HG02885 (cell line): ENCODE measurements around the gene FRMD1.

Experiments used
- ATAC-seq: cut with Tn5 transposase; IDR thresholded peaks from one replicate; pipeline ENCODE4 v1.9.1; 2021; ENCODE audit warnings: mild to moderate bottlenecking; ENCODE audit not compliant: unreplicated experiment, poor library complexity

FRMD1 gene

DNA sequence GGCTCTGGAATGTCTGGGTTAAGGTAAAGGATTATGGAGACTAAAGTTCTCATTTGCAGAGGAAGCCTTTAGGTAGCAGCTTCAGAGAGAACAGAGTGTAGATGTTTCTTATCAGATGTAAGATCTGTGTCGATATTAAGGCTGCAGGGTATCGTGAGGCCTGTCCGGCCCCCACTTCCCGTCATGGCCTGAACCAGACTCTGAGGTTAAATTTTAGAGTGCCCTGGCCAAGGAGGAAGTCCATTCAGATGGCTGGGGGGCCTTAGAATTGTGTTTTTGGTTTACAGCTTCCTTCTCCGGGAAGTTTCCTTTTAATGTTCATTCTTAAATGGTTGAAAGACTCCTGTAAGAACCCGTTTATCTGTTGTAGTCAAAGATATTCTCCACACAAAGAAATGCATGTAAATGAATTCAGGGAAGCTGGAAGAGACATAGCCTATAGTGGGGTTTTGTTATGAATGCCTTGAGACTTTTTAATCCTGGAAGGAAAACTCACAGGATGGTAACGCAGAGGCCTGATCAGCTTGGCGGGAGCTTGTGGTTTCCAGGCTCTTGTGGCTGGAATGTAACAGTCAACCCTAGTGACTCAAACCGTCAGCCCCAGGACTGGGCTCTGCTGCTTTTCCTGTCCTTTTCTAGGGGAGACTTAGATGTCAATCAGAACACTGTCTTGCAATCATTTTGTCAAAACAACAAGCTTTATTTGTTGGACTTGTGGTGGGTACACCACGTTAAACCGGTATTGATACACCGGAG lies 46.8 kb downstream of the FRMD1 start:
- ATAC-seq, result no peak

- ATAC-seq, result no peak
These were observed 47.5 kb downstream of the FRMD1 start for GRCh38 chr6:168031411-168031971.

DNA sequence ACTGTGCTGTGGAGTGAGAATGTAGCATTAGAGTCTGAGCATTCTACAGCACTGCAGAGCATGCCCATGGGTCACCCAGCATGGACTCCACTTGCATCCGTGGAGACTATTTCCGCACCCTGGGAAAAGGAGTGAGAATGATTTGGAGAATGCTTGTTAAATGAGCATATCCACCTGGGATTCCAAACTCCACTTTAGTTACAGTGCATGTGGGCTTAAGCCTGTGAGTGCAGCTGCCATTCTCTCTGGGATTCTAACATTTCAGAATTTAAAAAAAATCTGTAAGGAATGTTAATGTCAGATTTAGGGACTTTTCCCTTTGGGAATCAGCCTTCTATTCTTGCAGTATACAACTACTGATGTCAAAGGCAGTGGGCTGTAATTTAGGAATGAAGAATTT lies 48.1 kb downstream of the FRMD1 start:
- no peak for ATAC-seq

GRCh38 chr6:168030218-168030746 lies 48.7 kb downstream of the FRMD1 start:
- ATAC-seq, result no peak

DNA sequence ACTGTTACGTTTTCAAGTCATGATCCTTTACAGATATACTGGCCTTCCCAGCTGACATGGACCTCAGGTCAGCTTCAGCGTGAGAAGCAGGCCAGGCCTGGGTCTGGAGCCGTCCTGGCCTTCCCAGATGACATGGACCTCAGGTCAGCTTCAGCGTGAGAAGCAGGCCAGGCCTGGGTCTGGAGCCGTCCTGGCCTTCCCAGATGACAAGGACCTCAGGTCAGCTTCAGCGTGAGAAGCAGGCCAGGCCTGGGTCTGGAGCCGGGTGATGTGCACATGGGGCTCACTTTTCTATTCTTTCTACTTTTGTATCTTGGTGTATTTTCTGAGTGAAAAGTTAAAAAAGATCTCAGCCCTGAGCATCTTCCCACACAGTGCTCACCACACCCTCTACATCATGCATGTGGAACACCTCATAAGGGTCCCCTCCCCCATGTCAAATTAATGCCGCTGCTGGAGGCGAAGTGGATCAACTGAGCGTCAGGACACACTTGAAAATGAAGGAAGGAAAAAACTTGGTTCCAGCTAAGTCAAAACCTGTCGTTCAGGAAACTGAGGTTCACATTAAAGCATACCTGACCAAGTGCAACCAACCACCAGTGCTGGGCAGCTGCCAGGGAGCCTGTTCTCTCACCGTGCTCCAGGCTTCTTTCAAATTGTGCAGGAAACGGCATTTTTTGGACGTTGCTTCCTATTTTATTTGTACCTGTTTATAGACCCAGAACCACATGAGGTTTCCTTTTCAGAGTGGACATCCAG lies 49.4 kb downstream of the FRMD1 start:
- ATAC-seq, result no peak

DNA sequence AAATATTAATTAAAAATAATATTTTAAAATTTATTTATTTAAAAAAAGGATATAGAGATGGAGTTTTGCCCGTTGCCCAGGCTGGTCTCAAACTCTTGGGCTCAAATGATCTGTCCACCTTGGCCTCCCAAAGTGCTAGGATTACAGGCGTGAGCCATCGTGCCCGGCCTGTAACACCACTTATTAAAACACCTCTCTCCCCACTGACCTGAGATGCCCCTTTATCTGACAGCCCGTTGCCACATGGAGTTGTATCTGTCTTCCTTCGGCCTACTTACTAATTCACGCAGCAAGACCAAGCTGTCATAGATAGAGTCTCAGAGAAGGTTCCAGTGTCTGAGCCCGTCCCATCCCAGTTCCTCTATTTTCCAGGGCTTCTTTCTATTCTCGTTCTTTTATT lies 50.8 kb downstream of the FRMD1 start:
- no peak for ATAC-seq

GRCh38 chr6:168027521-168027920 lies 51.5 kb downstream of the FRMD1 start:
- ATAC-seq, result no peak

DNA sequence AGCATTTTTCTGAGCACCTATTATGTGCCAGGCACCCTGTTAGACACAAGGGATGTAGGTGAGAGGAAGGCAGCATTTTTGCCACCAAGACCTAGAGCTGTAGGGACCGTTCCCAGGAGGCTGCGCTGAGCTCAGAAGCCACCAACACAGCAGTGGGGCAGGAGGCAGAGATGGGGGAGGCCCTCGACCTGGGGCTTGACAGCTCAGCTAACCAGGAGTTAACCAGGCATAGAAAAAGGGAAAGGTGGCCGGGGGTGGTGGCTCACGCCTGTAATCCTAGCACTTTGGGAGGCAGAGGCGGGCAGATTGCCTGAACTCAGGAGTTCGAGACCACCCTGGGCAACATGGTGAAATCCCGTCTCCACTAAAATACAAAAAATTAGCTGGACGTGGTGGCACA lies 52.1 kb downstream of the FRMD1 start:
- no peak for ATAC-seq

- ATAC-seq, result no peak
These were observed 52.9 kb downstream of the FRMD1 start for GRCh38 chr6:168025831-168026710.

DNA sequence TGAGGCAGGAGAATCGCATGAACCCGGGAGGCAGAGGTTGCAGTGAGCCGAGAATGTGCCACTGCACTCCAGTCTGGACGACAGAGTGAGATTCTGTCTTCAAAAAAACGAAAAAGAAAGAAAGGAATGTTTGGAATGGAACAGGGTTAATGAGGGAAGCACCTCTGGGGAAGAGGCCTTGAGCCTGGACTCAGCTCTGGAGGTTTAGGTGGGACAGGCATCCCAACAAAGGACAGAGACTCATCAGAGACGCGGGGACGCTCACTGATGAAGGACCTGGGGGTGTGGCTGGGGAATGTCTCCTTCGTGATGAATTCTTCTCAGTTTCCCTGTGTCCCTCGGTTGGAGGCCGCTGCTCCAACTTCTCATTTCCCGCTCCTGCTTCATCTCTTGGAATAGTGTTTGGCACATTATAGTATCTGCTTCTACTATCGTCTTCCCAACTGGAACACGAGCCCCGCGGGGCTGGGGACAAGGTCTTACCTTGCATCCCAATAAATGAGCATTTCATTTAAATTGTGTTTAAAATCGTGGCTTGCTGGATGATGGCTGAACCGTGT lies 54.0 kb downstream of the FRMD1 start:
- no peak for ATAC-seq

GRCh38 chr6:168022488-168023321 lies 56.3 kb downstream of the FRMD1 start:
- no peak for ATAC-seq

- ATAC-seq, result no peak
These were observed 57.4 kb downstream of the FRMD1 start for GRCh38 chr6:168021581-168021980.

DNA sequence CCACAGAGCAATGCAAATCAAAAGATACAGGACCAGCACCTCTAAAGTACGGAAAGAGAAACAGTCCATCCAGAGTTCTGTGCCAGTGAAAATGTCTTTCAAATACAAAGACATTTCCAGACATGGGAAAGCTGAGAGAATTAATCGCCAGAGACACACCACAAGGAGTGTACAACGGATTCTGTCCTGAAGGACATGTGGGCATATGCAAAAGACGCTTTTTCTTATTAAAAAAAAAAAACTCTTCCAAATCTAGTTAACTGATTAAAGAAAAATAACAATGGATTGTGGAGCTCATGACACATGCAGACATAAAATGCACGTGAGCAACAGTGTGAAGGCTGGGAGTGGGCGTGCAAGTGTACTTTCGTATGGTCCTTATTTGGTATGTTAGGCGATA lies 58.8 kb downstream of the FRMD1 start:
- no peak for ATAC-seq

GRCh38 chr6:168018664-168019063 lies 60.3 kb downstream of the FRMD1 start:
- no peak for ATAC-seq

GRCh38 chr6:168017629-168018028 lies 61.4 kb downstream of the FRMD1 start:
- no peak for ATAC-seq

- no peak for ATAC-seq
These were observed 62.1 kb downstream of the FRMD1 start for GRCh38 chr6:168016721-168017525.

DNA sequence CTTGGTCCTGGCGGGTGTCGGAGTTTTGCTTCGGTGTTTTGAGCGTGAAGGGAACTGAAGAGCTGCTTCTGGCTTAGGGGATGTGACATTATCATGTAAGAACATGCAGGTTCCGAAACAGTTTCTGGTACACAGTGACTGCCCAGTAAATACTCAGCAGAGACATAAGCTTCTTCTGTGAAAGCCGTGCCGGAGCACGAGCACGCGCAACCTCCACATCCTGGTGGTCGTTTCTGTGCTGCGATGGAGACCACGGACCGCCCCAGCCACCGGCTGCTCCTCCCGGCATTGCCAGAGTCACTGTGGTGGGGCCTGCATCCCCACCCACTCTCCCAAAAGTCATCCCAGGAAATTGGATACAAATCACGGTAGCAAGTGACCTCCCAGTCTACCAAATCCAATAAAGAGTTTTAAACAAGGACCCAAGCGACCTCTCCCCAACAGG lies 62.8 kb downstream of the FRMD1 start:
- no peak for ATAC-seq

DNA sequence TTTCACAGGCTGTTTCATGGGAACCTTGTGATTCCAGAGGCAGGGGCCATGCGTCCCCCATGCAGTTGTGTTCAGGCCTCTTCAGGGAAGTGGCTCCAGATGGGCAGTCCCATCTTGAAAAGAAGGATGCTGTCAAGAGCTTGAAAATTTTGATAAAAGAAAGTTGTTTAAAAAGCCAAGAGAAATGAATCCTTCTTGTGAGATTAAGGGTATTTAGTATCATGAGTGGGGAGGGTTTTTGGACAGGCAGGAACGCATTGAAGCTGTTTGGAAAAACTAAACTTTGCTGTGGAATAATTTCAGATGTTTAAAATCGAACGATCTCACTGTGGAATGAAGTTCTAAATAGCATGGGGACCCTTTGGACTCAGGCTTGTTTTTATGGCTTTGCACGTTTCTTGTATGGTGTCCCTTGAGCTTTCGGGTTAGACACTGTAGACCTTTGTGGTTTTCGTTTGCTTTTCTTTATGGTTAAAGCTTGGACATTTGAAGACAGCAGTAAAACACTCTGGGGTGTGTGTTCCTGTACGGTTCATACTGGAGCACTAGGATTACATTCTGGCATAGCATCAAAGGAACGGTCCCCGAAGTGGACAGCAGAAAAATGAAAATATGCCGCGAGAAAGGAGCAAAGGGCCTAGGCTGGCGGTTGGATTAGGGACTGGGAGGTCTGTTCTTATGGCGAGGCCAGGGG lies 63.4 kb downstream of the FRMD1 start:
- no peak for ATAC-seq
